Measurements from ENCODE around the gene SLC5A10. TPM values are rescaled to one million over a fixed set of nuclear protein-coding genes. Genes with fewer than 3 reads are reported as not detected.

The SLC5A10 gene
- total RNA-seq, 1 experiment from 2014 or later = 0.13 TPM

GRCh38 chr17:19000531-19001325 lies 48.8 kb downstream of the SLC5A10 start:
- Histone ChIP-seq H3K4me3 (no peak overlapping the region), H3K27ac (no peak overlapping the region), H3K27me3 (replicated peaks) (no peaks in the 10 kb centered on the region), H3K9me3 (replicated peaks) (no peaks in the 10 kb centered on the region), H3K4me1 (replicated peaks) (peaks cover 19% of the 10 kb centered on the region), H3K36me3 (peaks cover 22% of the 10 kb centered on the region)
- DNase-seq (ENCODE audit: low read depth in 1 of 2, low spot score in 2 of 2) = no peak

GRCh38 chr17:19001907-19002590 lies 50.1 kb downstream of the SLC5A10 start:
- no peaks in the 10 kb centered on the region for H3K27me3 ChIP-seq (replicated peaks)
- DNase-seq (ENCODE audit: low read depth in 1 of 2, low spot score in 2 of 2) = no peak
- H3K4me3 ChIP-seq = no peak overlapping the region
- H3K36me3 ChIP-seq = peaks cover 18% of the 10 kb centered on the region
- peaks cover 19% of the 10 kb centered on the region for H3K4me1 ChIP-seq (replicated peaks)
- no peak overlapping the region for H3K27ac ChIP-seq
- no peaks in the 10 kb centered on the region for H3K9me3 ChIP-seq (replicated peaks)

- peaks cover 19% of the 10 kb centered on the region for H3K4me1 ChIP-seq (replicated peaks)
- no peaks in the 10 kb centered on the region for H3K9me3 ChIP-seq (replicated peaks)
- no peak for DNase-seq (ENCODE audit: low read depth in 1 of 2, low spot score in 2 of 2)
- H3K27me3 ChIP-seq (replicated peaks) = no peaks in the 10 kb centered on the region
- H3K36me3 ChIP-seq = peaks cover 18% of the 10 kb centered on the region
- no peak overlapping the region for H3K27ac ChIP-seq
- H3K4me3 ChIP-seq = no peak overlapping the region; the same call in 1 of the 2 replicates
Measured at GRCh38 chr17:19002805-19003542, 51.0 kb downstream of the SLC5A10 start.

- Histone ChIP-seq H3K27me3 (replicated peaks) (no peaks in the 10 kb centered on the region), H3K36me3 (peaks cover 18% of the 10 kb centered on the region), H3K4me3 (peak overlapping the region; percentile 68), H3K4me1 (replicated peaks) (peaks cover 19% of the 10 kb centered on the region), H3K9me3 (replicated peaks) (no peaks in the 10 kb centered on the region), H3K27ac (peak overlapping the region; percentile 85)
- DNase-seq (ENCODE audit: low read depth in 1 of 2, low spot score in 2 of 2) = no peak
Measured at GRCh38 chr17:19003543-19004420, 51.8 kb downstream of the SLC5A10 start.

GRCh38 chr17:19004421-19005136 lies 52.6 kb downstream of the SLC5A10 start, which contains the start of gene FAM83G:
Gene FAM83G (minus strand): TSS chr17:19004764. CDS start chr17:19004041, 723 bp downstream.
- Histone ChIP-seq H3K9me3 (replicated peaks) (no peaks in the 10 kb centered on the region), H3K27me3 (replicated peaks) (no peaks in the 10 kb centered on the region), H3K4me3 (peak within 1 kb of the TSS; percentile 68), H3K27ac (peak within 1 kb of the TSS; percentile 85), H3K4me1 (replicated peaks) (peaks cover 19% of the 10 kb centered on the region), H3K36me3 (peaks cover 18% of the 10 kb centered on the region)
- peak; percentile 57 to 84 for DNase-seq (ENCODE audit: low read depth in 1 of 2, low spot score in 2 of 2)

- no peaks in the 10 kb centered on the region for H3K9me3 ChIP-seq (replicated peaks)
- peak overlapping the region; percentile 85 for H3K27ac ChIP-seq
- H3K36me3 ChIP-seq = peaks cover 18% of the 10 kb centered on the region
- peak overlapping the region; percentile 68 for H3K4me3 ChIP-seq
- no peaks in the 10 kb centered on the region for H3K27me3 ChIP-seq (replicated peaks)
- DNase-seq (ENCODE audit: low read depth in 1 of 2, low spot score in 2 of 2) = no peak
- peaks cover 19% of the 10 kb centered on the region for H3K4me1 ChIP-seq (replicated peaks)
Measured at GRCh38 chr17:19005137-19005773, 53.3 kb downstream of the SLC5A10 start.

- no peak for DNase-seq (ENCODE audit: low read depth in 1 of 2, low spot score in 2 of 2)
- Histone ChIP-seq H3K27me3 (replicated peaks) (no peaks in the 10 kb centered on the region), H3K4me1 (replicated peaks) (peaks cover 22% of the 10 kb centered on the region), H3K9me3 (replicated peaks) (no peaks in the 10 kb centered on the region), H3K36me3 (peaks cover 18% of the 10 kb centered on the region), H3K27ac (no peak overlapping the region), H3K4me3 (no peak overlapping the region)
Measured at GRCh38 chr17:19005789-19006430, 53.9 kb downstream of the SLC5A10 start.

GRCh38 chr17:19006698-19007097 lies 54.7 kb downstream of the SLC5A10 start:
- no peak overlapping the region for H3K4me3 ChIP-seq
- peaks cover 15% of the 10 kb centered on the region for H3K36me3 ChIP-seq
- DNase-seq (ENCODE audit: low read depth in 1 of 2, low spot score in 2 of 2) = no peak
- H3K9me3 ChIP-seq (replicated peaks) = no peaks in the 10 kb centered on the region
- H3K27me3 ChIP-seq (replicated peaks) = no peaks in the 10 kb centered on the region
- H3K4me1 ChIP-seq (replicated peaks) = peaks cover 30% of the 10 kb centered on the region
- no peak overlapping the region for H3K27ac ChIP-seq

GRCh38 chr17:19009970-19010369 lies 58.0 kb downstream of the SLC5A10 start:
- Histone ChIP-seq H3K9me3 (replicated peaks) (no peaks in the 10 kb centered on the region), H3K4me1 (replicated peaks) (peaks cover 15% of the 10 kb centered on the region), H3K36me3 (no peaks in the 10 kb centered on the region), H3K27ac (no peak overlapping the region), H3K4me3 (no peak overlapping the region), H3K27me3 (replicated peaks) (no peaks in the 10 kb centered on the region)
- no peak for DNase-seq (ENCODE audit: low read depth in 1 of 2, low spot score in 2 of 2)

GRCh38 chr17:19010729-19011505 lies 59.0 kb downstream of the SLC5A10 start:
- Histone ChIP-seq H3K27ac (no peak overlapping the region), H3K9me3 (replicated peaks) (no peaks in the 10 kb centered on the region), H3K36me3 (no peaks in the 10 kb centered on the region), H3K27me3 (replicated peaks) (no peaks in the 10 kb centered on the region), H3K4me1 (replicated peaks) (peaks cover 12% of the 10 kb centered on the region), H3K4me3 (no peak overlapping the region)
- peak in 1 of 2 experiments; percentile 25 for DNase-seq (ENCODE audit: low read depth in 1 of 2, low spot score in 2 of 2)

GRCh38 chr17:19011581-19011980 lies 59.6 kb downstream of the SLC5A10 start:
- no peaks in the 10 kb centered on the region for H3K27me3 ChIP-seq (replicated peaks)
- no peak overlapping the region for H3K4me3 ChIP-seq
- no peaks in the 10 kb centered on the region for H3K9me3 ChIP-seq (replicated peaks)
- no peak for DNase-seq (ENCODE audit: low read depth in 1 of 2, low spot score in 2 of 2)
- H3K36me3 ChIP-seq = no peaks in the 10 kb centered on the region
- H3K27ac ChIP-seq = no peak overlapping the region
- peaks cover 12% of the 10 kb centered on the region for H3K4me1 ChIP-seq (replicated peaks)

Measured in SJSA1 (cell line).